Ascending aorta (tissue), 2 donors: ENCODE measurements around the gene HLA-A. TPM values are rescaled to one million over a fixed set of nuclear protein-coding genes. Genes with fewer than 3 reads are reported as not detected.

ENCODE experiments used
- DNase-seq, 2 donors: peaks; one replicate each; pipeline ENCODE4 v3.0.0-alpha.2; 2019; ENCODE audit warnings: low spot score in 2 of 2
- H3K27ac ChIP-seq, 2 donors: fragments of 200-600 bp; sonication (generic); one replicate each; pipeline ENCODE4 v1.5.1; 2016 to 2017; ENCODE audit warnings: mild to moderate bottlenecking in 1 of 2
- H3K27me3 ChIP-seq: fragments of 200-600 bp; sonication (generic); one replicate; pipeline ENCODE4 v1.5.1; 2017
- H3K36me3 ChIP-seq, 2 donors: fragments of 200-600 bp; sonication (generic); one replicate each; pipeline ENCODE4 v1.5.1; 2016
- H3K4me1 ChIP-seq, 2 donors: fragments of 200-600 bp; sonication (generic); one replicate each; pipeline ENCODE4 v1.5.1; 2016 to 2017; ENCODE audit warnings: mild to moderate bottlenecking in 1 of 2
- H3K4me3 ChIP-seq, 2 donors: fragments of 200-600 bp; sonication (generic); one replicate each; pipeline ENCODE4 v1.5.1; 2016 to 2017; ENCODE audit warnings: mild to moderate bottlenecking in 1 of 2
- H3K9me3 ChIP-seq, 2 donors: fragments of 200-600 bp; sonication (generic); one replicate each; pipeline ENCODE4 v1.5.1; 2016
- intact Hi-C: fragments of 100-400 bp; cut with DNase I; formaldehyde crosslinking; loops from one replicate; pipeline ENCODE4 v1.15.1; 2023
- total RNA-seq: library from RNA; depleted of rRNA; stranded (reverse); fragments of >200 nt; gene quantifications from one replicate; pipeline ENCODE4 v1.1.0, GENCODE V29; 2016
- TF ChIP-seq, protein P1 (sequence below), 3 experiments: fragments of 200-600 bp in 2 of 3; fragments of 450-650 bp in 1 of 3; sonication (generic) in 2 of 3; IDR thresholded peaks; one replicate each; pipeline ENCODE4 v1.5.1; 2016 to 2019; ENCODE audit warnings: antibody characterized with exemption in 3 of 3, mild to moderate bottlenecking in 1 of 3, moderate library complexity in 1 of 3

Gene HLA-A
- total RNA-seq, 1 donor from 2014 or later = 1,099 TPM

DNA sequence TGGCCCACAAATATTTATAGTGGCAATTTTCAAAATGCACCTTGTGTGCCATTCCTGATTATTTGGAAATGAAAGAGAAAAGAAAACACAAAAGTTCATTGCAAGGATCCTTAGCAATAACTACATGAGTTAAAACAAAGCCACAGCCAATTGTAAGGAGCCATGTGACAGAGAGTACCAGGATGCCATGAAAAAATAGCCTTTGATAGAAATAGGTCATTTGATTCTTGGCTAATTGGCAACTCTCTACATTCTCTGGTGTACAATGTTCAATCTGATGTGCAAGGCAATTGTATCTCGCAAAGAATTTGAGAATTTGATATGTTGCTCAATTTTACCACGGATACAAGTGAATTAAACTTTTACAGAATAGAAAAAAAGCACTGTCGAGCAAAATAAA lies 9.6 kb downstream of the HLA-A start:
- Histone ChIP-seq H3K4me3 (no peak overlapping the region), H3K9me3 (no peaks in the 10 kb centered on the region), H3K36me3 (peaks cover 0 to 6% of the 10 kb centered on the region in 2 donors), H3K4me1 (no peaks in the 10 kb centered on the region), H3K27me3 (no peaks in the 10 kb centered on the region), H3K27ac (no peak overlapping the region)
- TF ChIP-seq, protein P1, sequence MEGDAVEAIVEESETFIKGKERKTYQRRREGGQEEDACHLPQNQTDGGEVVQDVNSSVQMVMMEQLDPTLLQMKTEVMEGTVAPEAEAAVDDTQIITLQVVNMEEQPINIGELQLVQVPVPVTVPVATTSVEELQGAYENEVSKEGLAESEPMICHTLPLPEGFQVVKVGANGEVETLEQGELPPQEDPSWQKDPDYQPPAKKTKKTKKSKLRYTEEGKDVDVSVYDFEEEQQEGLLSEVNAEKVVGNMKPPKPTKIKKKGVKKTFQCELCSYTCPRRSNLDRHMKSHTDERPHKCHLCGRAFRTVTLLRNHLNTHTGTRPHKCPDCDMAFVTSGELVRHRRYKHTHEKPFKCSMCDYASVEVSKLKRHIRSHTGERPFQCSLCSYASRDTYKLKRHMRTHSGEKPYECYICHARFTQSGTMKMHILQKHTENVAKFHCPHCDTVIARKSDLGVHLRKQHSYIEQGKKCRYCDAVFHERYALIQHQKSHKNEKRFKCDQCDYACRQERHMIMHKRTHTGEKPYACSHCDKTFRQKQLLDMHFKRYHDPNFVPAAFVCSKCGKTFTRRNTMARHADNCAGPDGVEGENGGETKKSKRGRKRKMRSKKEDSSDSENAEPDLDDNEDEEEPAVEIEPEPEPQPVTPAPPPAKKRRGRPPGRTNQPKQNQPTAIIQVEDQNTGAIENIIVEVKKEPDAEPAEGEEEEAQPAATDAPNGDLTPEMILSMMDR (IDR thresholded peaks at IDR 0.05) = no peak
- intact Hi-C loops = no loop called here
- no peak for DNase-seq

DNA sequence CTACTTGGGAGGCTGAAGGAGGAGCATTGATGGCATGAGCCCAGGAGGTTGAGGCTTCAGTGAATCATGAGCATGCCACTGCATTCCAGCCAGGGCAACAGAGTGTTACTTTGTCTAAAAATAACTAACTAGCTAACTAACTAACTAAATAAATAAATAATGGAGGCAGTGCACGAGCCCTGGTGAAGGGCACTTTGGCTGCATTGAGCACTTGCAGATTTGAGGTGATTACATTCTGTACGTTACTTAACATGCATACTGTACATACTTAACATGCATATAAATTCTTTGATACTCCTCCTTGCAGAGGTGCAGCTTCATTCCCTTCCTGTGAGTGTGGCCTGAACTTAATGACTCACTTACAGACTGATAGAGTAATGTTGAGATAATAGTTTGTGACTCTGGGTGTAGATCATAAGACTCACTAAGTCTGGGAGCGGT lies 10.7 kb downstream of the HLA-A start:
- intact Hi-C loops = no loop called here
- peaks cover 0 to 6% of the 10 kb centered on the region in 2 donors for H3K36me3 ChIP-seq
- no peaks in the 10 kb centered on the region for H3K4me1 ChIP-seq
- no peaks in the 10 kb centered on the region for H3K9me3 ChIP-seq
- TF ChIP-seq, protein P1 (IDR thresholded peaks at IDR 0.05) = no peak
- no peak for DNase-seq
- no peak overlapping the region for H3K4me3 ChIP-seq
- H3K27ac ChIP-seq = no peak overlapping the region
- H3K27me3 ChIP-seq = no peaks in the 10 kb centered on the region

DNA sequence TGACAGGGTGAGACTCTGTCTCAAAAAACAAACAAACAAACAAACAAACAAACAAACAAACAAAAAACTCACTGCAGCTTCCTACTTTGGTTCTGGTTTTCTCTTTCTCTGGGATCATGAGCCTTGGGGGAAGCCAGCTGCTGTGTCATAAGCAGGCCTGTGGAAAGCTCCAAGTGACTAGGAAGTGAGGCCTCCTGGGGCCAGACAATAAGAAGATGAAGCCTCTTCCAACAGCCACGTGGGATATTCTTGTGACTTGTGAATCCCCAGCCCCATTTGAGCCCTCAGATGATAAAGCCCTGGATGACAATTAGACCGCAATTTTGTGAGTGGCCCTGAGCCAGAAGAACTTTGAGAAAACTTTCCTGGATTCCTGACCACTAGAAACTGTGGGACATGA lies 11.4 kb downstream of the HLA-A start:
- no peaks in the 10 kb centered on the region for H3K4me1 ChIP-seq
- no peaks in the 10 kb centered on the region for H3K9me3 ChIP-seq
- TF ChIP-seq, protein P1 (IDR thresholded peaks at IDR 0.05) = no peak
- H3K27me3 ChIP-seq = no peaks in the 10 kb centered on the region
- H3K27ac ChIP-seq = no peak overlapping the region
- peaks cover 0 to under 1% of the 10 kb centered on the region in 2 donors for H3K36me3 ChIP-seq
- no peak for DNase-seq
- no peak overlapping the region for H3K4me3 ChIP-seq
- intact Hi-C loops = no loop called here

DNA sequence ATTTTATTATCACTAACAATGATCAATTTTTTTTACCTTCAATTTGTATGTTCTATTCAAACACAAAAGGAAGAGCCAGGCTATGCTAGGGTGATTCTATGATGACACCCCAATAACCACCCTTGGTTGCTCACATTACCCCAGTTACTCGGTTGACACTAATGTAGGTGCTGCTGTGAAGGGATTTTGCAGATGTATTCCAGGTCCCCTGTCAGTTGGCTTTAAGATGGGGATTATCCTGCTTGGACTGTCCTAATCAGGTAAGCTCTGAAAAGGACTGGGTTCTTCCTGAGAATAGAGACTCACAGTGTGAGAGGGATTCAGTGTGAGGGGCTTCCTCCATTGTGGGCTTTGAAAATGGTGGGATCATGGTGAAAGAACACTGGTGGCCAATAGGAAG lies 11.9 kb downstream of the HLA-A start:
- no peaks in the 10 kb centered on the region for H3K36me3 ChIP-seq
- H3K27me3 ChIP-seq = no peaks in the 10 kb centered on the region
- TF ChIP-seq, protein P1 (IDR thresholded peaks at IDR 0.05) = no peak
- H3K4me3 ChIP-seq = no peak overlapping the region
- H3K4me1 ChIP-seq = no peaks in the 10 kb centered on the region
- intact Hi-C loops = no loop called here
- H3K9me3 ChIP-seq = no peaks in the 10 kb centered on the region
- no peak for DNase-seq
- no peak overlapping the region for H3K27ac ChIP-seq

DNA sequence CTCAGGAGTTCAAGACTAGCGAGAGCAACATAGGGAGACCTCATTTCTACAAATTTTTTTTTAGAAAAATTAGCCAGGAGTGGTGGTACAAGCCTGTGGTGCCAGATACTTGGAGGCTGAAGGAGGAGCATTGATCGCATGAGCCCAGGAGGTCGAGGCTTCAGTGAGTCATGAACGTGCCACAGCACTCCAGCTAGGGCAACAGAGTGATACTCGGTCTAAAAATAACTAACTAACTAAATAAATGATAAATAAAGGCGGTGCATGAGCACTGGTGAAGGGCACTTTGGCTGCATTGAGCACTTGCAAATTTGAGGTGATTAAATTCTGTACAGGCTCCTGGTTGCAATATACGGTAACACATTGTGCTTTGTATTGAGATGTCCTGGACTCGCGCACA lies 13.5 kb downstream of the HLA-A start:
- no peaks in the 10 kb centered on the region for H3K27me3 ChIP-seq
- DNase-seq = no peak
- no peaks in the 10 kb centered on the region for H3K36me3 ChIP-seq
- H3K4me3 ChIP-seq = no peak overlapping the region
- H3K4me1 ChIP-seq = no peaks in the 10 kb centered on the region
- intact Hi-C loops = no loop called here
- TF ChIP-seq, protein P1 (IDR thresholded peaks at IDR 0.05) = no peak
- H3K27ac ChIP-seq = no peak overlapping the region
- no peaks in the 10 kb centered on the region for H3K9me3 ChIP-seq

DNA sequence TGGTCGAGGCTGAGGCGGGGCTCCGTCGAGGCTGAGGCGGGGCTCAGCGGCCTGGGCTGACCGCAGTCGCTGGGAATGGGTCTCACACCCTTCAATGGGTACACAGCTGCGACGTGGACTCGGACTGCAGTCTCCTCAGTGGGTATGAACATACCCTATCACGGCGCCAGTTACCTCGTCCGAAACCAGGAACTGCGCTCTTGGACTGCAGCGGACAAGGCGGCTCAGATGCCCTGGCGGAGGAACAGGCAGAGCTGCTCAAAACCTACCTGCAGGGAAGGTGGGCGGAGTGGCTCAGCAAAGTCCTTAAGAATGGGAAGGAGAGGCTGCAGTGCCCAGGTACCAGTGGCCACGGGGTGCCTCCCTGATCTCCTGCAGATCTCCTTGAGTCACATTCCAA lies 14.2 kb downstream of the HLA-A start:
- no peaks in the 10 kb centered on the region for H3K4me1 ChIP-seq
- H3K36me3 ChIP-seq = no peaks in the 10 kb centered on the region
- no peak for DNase-seq
- no peaks in the 10 kb centered on the region for H3K27me3 ChIP-seq
- no peak overlapping the region for H3K4me3 ChIP-seq
- H3K9me3 ChIP-seq = no peaks in the 10 kb centered on the region
- TF ChIP-seq, protein P1 (IDR thresholded peaks at IDR 0.05) = no peak
- H3K27ac ChIP-seq = no peak overlapping the region
- intact Hi-C loops = no loop called here
